ENCODE measurements around the gene TCP11L2.
"Not testable (repeated sequence)": the region's sequence is repeated elsewhere in the genome, so short reads cannot be mapped to it uniquely, and the experiment has no call there.

Gene TCP11L2

GRCh38 chr12:106310687-106311086 is 8.2 kb downstream of the TCP11L2 start:
- Histone ChIP-seq H4K20me1 (ENCODE audit: insufficient read depth) (no peaks in the 10 kb centered on the region), H3K4me3 (IDR thresholded peaks at IDR 0.05; ENCODE audit: insufficient read depth, low read depth, low read length) (no peak overlapping the region), H3K4me2 (no peak overlapping the region), H2AFZ (ENCODE audit: low read depth) (no peak overlapping the region), H3K79me2 (ENCODE audit: insufficient read depth, low read depth) (no peaks in the 10 kb centered on the region), H3K4me1 (ENCODE audit: low read depth, poor library complexity, severe bottlenecking) (no peaks in the 10 kb centered on the region), H3K9ac (no peak overlapping the region), H3K27me3 (ENCODE audit: insufficient read depth, low read depth) (no peaks in the 10 kb centered on the region), H3K27ac (no peak overlapping the region), H3K36me3 (ENCODE audit: insufficient read depth) (no peaks in the 10 kb centered on the region)
- no peak for TF ChIP-seq CTCF (conservative IDR thresholded peaks at IDR 0.05; ENCODE audit: low read depth, low read length)

- Histone ChIP-seq H3K27ac (no peak overlapping the region), H3K79me2 (ENCODE audit: insufficient read depth, low read depth) (no peaks in the 10 kb centered on the region), H3K4me3 (IDR thresholded peaks at IDR 0.05; ENCODE audit: insufficient read depth, low read depth, low read length) (no peak overlapping the region), H3K27me3 (ENCODE audit: insufficient read depth, low read depth) (no peaks in the 10 kb centered on the region), H3K4me1 (ENCODE audit: low read depth, poor library complexity, severe bottlenecking) (no peaks in the 10 kb centered on the region), H3K36me3 (ENCODE audit: insufficient read depth) (no peaks in the 10 kb centered on the region), H3K9ac (no peak overlapping the region), H3K4me2 (no peak overlapping the region), H4K20me1 (ENCODE audit: insufficient read depth) (no peaks in the 10 kb centered on the region), H2AFZ (ENCODE audit: low read depth) (no peak overlapping the region)
- TF ChIP-seq CTCF (conservative IDR thresholded peaks at IDR 0.05; ENCODE audit: low read depth, low read length), result no peak
Measured at GRCh38 chr12:106311139-106311538, 8.6 kb downstream of the TCP11L2 start.

GRCh38 chr12:106313413-106313812 is 10.9 kb downstream of the TCP11L2 start:
- H3K27ac ChIP-seq; H3K36me3 ChIP-seq (ENCODE audit: insufficient read depth); H2AFZ ChIP-seq (ENCODE audit: low read depth); H3K9ac ChIP-seq; H3K27me3 ChIP-seq (ENCODE audit: insufficient read depth, low read depth); H4K20me1 ChIP-seq (ENCODE audit: insufficient read depth); H3K79me2 ChIP-seq (ENCODE audit: insufficient read depth, low read depth); H3K4me1 ChIP-seq (ENCODE audit: low read depth, poor library complexity, severe bottlenecking); H3K4me3 ChIP-seq (IDR thresholded peaks at IDR 0.05; ENCODE audit: insufficient read depth, low read depth, low read length); H3K4me2 ChIP-seq: not testable (repeated sequence)

GRCh38 chr12:106315523-106315922 is 13.0 kb downstream of the TCP11L2 start:
- H3K4me3 ChIP-seq (IDR thresholded peaks at IDR 0.05; ENCODE audit: insufficient read depth, low read depth, low read length), result no peak overlapping the region
- H3K27ac ChIP-seq, result no peak overlapping the region
- no peak overlapping the region for H2AFZ ChIP-seq (ENCODE audit: low read depth)
- TF ChIP-seq CTCF (conservative IDR thresholded peaks at IDR 0.05; ENCODE audit: low read depth, low read length), result no peak
- no peaks in the 10 kb centered on the region for H3K36me3 ChIP-seq (ENCODE audit: insufficient read depth)
- H3K4me1 ChIP-seq (ENCODE audit: low read depth, poor library complexity, severe bottlenecking), result no peaks in the 10 kb centered on the region
- H3K4me2 ChIP-seq, result no peak overlapping the region
- H3K79me2 ChIP-seq (ENCODE audit: insufficient read depth, low read depth), result no peaks in the 10 kb centered on the region
- H4K20me1 ChIP-seq (ENCODE audit: insufficient read depth), result no peaks in the 10 kb centered on the region
- H3K27me3 ChIP-seq (ENCODE audit: insufficient read depth, low read depth), result no peaks in the 10 kb centered on the region
- no peak overlapping the region for H3K9ac ChIP-seq

- Histone ChIP-seq H2AFZ (ENCODE audit: low read depth) (no peak overlapping the region), H4K20me1 (ENCODE audit: insufficient read depth) (no peaks in the 10 kb centered on the region), H3K27me3 (ENCODE audit: insufficient read depth, low read depth) (no peaks in the 10 kb centered on the region), H3K4me3 (IDR thresholded peaks at IDR 0.05; ENCODE audit: insufficient read depth, low read depth, low read length) (no peak overlapping the region), H3K36me3 (ENCODE audit: insufficient read depth) (no peaks in the 10 kb centered on the region), H3K9ac (no peak overlapping the region), H3K4me2 (no peak overlapping the region), H3K4me1 (ENCODE audit: low read depth, poor library complexity, severe bottlenecking) (no peaks in the 10 kb centered on the region), H3K27ac (no peak overlapping the region), H3K79me2 (ENCODE audit: insufficient read depth, low read depth) (no peaks in the 10 kb centered on the region)
- TF ChIP-seq CTCF (conservative IDR thresholded peaks at IDR 0.05; ENCODE audit: low read depth, low read length), result no peak
Measured at GRCh38 chr12:106317406-106318082, 15.0 kb downstream of the TCP11L2 start.
